Psoas muscle (tissue), 8 donors: Measurements from ENCODE around the gene HOXB5. TPM values are rescaled to one million over a fixed set of nuclear protein-coding genes. Genes with fewer than 3 reads are reported as not detected.

Source experiments
- ATAC-seq, 4 donors: fragments of 200-7000 bp; cut with Tn5 transposase; one replicate each; pipeline ENCODE4 v1.9.1; 2020; ENCODE audit warnings: moderate library complexity in 3 of 4, mild to moderate bottlenecking in 2 of 4
- DNase-seq, 2 donors: peaks; one replicate each; pipeline ENCODE4 v3.0.0-alpha.2; 2020
- H3K27ac ChIP-seq: fragments of 200-600 bp; one replicate; pipeline ENCODE4 v1.8.0; 2022
- H3K27me3 ChIP-seq, 3 donors: fragments of 200-600 bp in 1 of 3; one replicate each; pipeline versions ENCODE4 v1.6.1 to v1.8.0; 2013 to 2022; ENCODE audit warnings: low read length in 2 of 3, mild to moderate bottlenecking in 2 of 3, moderate library complexity in 1 of 3; ENCODE audit not compliant: insufficient read depth in 3 of 3
- H3K36me3 ChIP-seq, 2 donors: fragments of 200-600 bp in 1 of 2; one replicate each; pipeline versions ENCODE4 v1.6.1 to v1.8.0; 2013 to 2022; ENCODE audit warnings: low read depth in 1 of 2, mild to moderate bottlenecking in 1 of 2, moderate library complexity in 1 of 2; ENCODE audit not compliant: insufficient read depth in 1 of 2
- H3K4me1 ChIP-seq: fragments of 200-600 bp; one replicate; pipeline ENCODE4 v1.8.0; 2022
- H3K4me3 ChIP-seq: fragments of 200-600 bp; one replicate; pipeline ENCODE4 v1.8.0; 2022; ENCODE audit warnings: mild to moderate bottlenecking
- H3K9me3 ChIP-seq: fragments of 200-600 bp; one replicate; pipeline ENCODE4 v1.8.0; 2022
- WGBS, 3 donors: extraction: QIAGEN DNeasy Blood & Tissue Kit; methylation state at CpG; one replicate each; pipeline versions ENCODE4 v1.1.6 to v1.1.7; 2013; 5-methylcytosine and 5-hydroxymethylcytosine counted together
- intact Hi-C, 2 donors: fragments of 100-400 bp; cut with DNase I; formaldehyde crosslinking; loops; one replicate each; pipeline versions ENCODE4 v1.11.0 to v1.14.2; 2022
- polyA plus RNA-seq, 3 donors: library from polyadenylated mRNA; stranded (reverse); fragments of 200-250 nt; gene quantifications; one replicate each; pipeline ENCODE4 v1.2.3, GENCODE V29; 2013
- total RNA-seq, 4 donors: library from RNA; stranded (reverse); fragmentation: NEBNext Ultra II Directional in 2 of 4; extraction: Animal tissue kit (Norgen Biotek cat#: 25700) in 2 of 4; gene quantifications; one replicate each; pipeline versions ENCODE4 v1.2.1 to v1.2.4, GENCODE V29; 2021 to 2023
- TF ChIP-seq, protein P1 (sequence below): fragments of 200-600 bp; IDR thresholded peaks from one replicate; pipeline ENCODE4 v1.8.0; 2022; ENCODE audit warnings: antibody characterized with exemption
- donor health status: healthy with polysubstance abuse.
- donor health status: DM: no; HTN: no; CAD: no; lungs with moderate emphysema.
- donor health status: Bipolar disorder and iron deficiency.
- donor health status: healthy.
- donor health status: DM: yes; HTN: yes; CAD: no.
- donor health status: DM: no; HTN: no; CAD: no.
- donor health status: DM: no; HTN: no; CAD: no.
- donor health status: DM: yes; HTN: yes; CAD: no.

Gene HOXB5
- total and polyA plus RNA-seq, 7 donors = 0.03 to 0.71 (median 0.20) TPM; not detected in 1

DNA sequence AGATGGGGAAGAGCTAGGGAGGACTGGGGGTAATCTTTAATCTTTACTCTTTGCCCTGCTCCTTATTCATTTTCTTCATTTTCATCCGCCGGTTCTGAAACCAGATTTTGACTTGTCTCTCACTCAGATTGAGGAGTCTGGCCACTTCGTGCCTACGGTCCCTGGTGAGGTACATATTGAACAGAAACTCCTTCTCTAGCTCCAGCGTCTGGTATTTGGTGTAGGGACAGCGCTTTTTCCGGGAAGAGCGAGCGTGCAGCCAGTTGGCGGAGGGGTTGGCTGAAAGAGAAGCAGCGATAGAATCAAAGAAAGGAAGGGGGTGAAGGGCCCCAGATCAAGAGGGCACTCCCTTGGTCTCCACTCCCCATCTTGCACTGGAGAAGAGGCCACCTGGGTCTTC, 29.3 kb upstream of the HOXB5 start:
- no peaks in the 10 kb centered on the region for H3K9me3 ChIP-seq
- peaks cover 20% of the 10 kb centered on the region for H3K4me1 ChIP-seq
- WGBS, 3 donors = 22 to 35% (median 30%) methylated on average over 11 of the region's 11 CpGs
- TF ChIP-seq, protein P1, sequence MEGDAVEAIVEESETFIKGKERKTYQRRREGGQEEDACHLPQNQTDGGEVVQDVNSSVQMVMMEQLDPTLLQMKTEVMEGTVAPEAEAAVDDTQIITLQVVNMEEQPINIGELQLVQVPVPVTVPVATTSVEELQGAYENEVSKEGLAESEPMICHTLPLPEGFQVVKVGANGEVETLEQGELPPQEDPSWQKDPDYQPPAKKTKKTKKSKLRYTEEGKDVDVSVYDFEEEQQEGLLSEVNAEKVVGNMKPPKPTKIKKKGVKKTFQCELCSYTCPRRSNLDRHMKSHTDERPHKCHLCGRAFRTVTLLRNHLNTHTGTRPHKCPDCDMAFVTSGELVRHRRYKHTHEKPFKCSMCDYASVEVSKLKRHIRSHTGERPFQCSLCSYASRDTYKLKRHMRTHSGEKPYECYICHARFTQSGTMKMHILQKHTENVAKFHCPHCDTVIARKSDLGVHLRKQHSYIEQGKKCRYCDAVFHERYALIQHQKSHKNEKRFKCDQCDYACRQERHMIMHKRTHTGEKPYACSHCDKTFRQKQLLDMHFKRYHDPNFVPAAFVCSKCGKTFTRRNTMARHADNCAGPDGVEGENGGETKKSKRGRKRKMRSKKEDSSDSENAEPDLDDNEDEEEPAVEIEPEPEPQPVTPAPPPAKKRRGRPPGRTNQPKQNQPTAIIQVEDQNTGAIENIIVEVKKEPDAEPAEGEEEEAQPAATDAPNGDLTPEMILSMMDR = no peak
- H3K36me3 ChIP-seq = no peaks in the 10 kb centered on the region
- intact Hi-C loops = no loop called here
- H3K4me3 ChIP-seq = no peak overlapping the region
- DNase-seq = no peak
- no peak overlapping the region for H3K27ac ChIP-seq
- ATAC-seq = no peak
- peaks cover 10 to 98% (median 59%) of the 10 kb centered on the region in 3 donors for H3K27me3 ChIP-seq

DNA sequence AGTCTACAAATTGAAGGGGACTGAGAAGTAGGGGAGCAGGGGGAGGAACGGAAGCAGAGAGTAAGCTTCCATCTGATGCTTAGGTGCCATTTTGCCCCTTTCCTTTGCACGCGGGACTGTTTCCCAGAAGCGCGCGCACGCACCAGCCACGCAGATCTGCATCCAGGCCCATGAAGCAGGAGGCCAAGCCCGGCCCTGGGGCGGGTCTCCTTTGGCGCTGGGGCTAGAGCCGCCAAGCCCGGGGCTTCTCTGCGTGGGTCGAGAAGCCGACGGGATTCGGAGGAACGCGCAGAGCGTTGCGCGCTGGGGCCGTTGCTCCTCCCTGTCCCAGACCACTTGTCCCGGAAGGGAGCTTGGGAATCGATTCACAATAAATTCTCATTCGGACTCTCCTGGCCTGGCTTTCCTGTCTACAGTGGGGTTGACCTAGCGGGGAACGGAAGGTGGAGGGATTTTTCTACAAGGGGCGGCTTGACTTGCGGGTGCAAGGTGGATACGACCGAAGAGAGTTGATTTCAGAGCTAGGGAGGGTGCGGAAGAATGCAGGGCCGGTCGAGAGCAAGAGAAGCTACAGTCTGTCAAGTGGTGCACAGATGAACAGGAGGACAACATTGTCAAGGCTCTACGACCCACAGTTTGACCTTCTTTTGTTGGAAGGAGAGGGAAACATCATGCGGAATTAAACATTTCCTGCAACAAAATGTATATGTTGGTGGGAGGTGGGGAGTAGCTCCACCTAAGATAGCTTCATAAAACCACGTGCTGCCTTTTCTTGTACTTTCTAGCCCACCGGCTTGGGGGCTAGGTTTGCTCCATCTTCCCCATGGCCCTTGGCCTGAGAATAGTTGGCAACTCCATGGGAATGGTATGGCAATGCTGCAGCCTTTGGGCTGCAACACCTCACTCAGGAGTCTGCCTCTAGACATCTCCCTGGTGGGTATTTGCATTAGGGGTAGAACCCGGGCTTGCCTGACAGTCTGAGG, 28.1 kb upstream of the HOXB5 start:
- TF ChIP-seq, protein P1 = no peak
- intact Hi-C loops = no loop called here

DNA sequence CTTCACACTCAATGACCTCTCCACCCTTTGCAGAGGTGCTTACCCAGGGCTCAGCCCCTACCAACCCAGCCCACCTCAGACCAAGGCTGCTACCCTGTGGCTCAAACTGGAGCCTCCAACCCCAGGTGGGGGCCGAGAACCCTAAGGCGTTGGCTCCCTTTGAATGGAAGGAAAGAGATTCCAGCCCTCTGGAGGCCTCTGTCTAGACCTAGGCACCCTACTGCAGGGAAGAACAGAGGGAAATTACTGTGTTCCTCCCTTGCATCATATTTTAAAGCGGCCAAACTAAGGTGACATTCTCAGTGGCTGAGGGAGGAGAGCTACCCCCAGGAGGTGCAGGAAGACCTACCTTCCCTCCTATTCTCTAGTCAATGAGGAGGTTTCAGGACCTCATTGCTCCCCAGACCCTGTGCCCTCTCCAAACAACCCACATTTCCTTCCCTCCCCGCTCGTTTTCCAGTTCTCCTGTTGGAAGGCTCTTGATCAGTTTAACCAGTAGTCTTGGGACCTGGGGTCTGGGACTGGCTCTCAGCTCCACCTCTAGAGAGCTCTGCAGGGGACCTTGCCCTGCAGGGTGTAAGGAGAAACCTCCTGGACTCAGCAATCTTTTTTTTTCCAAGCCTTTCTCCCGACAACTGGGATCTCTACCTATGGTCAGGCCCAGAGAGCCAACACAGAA, 27.0 kb upstream of the HOXB5 start:
- ATAC-seq (no peak), DNase-seq (no peak)
- TF ChIP-seq, protein P1 = no peak
- intact Hi-C loops = no loop called here
- Histone ChIP-seq H3K27me3 (peaks cover 10 to 98% (median 53%) of the 10 kb centered on the region in 3 donors), H3K4me3 (no peak overlapping the region), H3K9me3 (no peaks in the 10 kb centered on the region), H3K36me3 (no peaks in the 10 kb centered on the region), H3K27ac (no peak overlapping the region), H3K4me1 (peaks cover 8% of the 10 kb centered on the region)
- WGBS, 3 donors = 43 to 60% (median 50%) methylated on average over 6 of the region's 6 CpGs

More for the DNA sequence above, 28.1 kb upstream of the HOXB5 start:
- H3K9me3 ChIP-seq = no peaks in the 10 kb centered on the region
- peaks cover 18% of the 10 kb centered on the region for H3K4me1 ChIP-seq
- DNase-seq (no peak), ATAC-seq (no peak)
- H3K36me3 ChIP-seq = no peaks in the 10 kb centered on the region
- WGBS, 3 donors = 23 to 26% (median 24%) methylated on average over 41 of the region's 41 CpGs
- no peak overlapping the region for H3K27ac ChIP-seq
- H3K4me3 ChIP-seq = no peak overlapping the region
- peaks cover 10 to 98% (median 57%) of the 10 kb centered on the region in 3 donors for H3K27me3 ChIP-seq

DNA sequence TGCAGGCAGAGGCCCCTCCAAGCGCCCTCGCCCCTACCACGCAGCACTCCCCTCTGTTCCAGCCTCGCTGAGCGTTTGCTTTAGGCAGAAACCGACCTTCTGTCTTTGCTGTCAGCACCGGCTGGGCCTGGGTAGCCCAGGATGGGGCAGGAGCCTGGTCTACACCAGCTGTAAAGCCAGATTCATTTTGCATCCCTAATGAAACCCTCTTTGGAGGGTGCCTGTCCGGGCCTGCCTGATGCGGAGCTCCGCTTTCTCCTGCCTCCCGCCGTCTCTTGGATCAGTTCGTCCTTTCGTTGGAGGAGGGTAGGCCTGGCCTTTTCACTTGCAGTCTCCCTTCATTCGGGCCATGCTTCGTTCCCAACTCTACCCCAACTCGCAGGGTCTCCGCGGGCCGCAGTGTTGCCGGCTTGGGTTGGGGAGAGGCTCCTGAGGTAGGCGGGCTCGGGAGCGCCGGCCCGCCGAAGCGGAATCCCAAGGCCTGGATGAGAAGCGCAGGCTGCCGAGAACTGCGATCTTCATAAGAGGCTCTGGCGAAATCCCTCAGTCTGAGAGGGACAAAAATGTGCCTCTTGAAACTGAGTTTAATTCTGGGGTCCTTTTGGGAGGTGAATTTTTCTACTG, 26.4 kb upstream of the HOXB5 start:
- H3K36me3 ChIP-seq = no peaks in the 10 kb centered on the region
- ATAC-seq = no peak
- H3K27me3 ChIP-seq = peaks cover 10 to 97% (median 49%) of the 10 kb centered on the region in 3 donors
- H3K4me1 ChIP-seq = peaks cover 2% of the 10 kb centered on the region
- DNase-seq = no peak
- WGBS, 3 donors = 38 to 48% (median 42%) methylated on average over 32 of the region's 32 CpGs
- intact Hi-C loops = loop anchor here (2.0 to 5.0 kb wide), 5 partner anchors 268 to 313 kb away; no protein-coding TSS in a partner anchor
- TF ChIP-seq, protein P1 = no peak
- no peaks in the 10 kb centered on the region for H3K9me3 ChIP-seq
- no peak overlapping the region for H3K27ac ChIP-seq
- H3K4me3 ChIP-seq = no peak overlapping the region
